NCI-H1694 (cell line): ENCODE results near the gene TMEM145.
A peak's percentile ranks its signal among the peaks of the same experiment; 100 is the strongest.

Source experiments
- DNase-seq: peaks from one replicate; lab custom pipeline; 2025; lab: John Stamatoyannopoulos, UW

The TMEM145 gene

GRCh38 chr19:42278452-42279154 is 34.5 kb upstream of the TMEM145 start:
- no peak for DNase-seq

DNA sequence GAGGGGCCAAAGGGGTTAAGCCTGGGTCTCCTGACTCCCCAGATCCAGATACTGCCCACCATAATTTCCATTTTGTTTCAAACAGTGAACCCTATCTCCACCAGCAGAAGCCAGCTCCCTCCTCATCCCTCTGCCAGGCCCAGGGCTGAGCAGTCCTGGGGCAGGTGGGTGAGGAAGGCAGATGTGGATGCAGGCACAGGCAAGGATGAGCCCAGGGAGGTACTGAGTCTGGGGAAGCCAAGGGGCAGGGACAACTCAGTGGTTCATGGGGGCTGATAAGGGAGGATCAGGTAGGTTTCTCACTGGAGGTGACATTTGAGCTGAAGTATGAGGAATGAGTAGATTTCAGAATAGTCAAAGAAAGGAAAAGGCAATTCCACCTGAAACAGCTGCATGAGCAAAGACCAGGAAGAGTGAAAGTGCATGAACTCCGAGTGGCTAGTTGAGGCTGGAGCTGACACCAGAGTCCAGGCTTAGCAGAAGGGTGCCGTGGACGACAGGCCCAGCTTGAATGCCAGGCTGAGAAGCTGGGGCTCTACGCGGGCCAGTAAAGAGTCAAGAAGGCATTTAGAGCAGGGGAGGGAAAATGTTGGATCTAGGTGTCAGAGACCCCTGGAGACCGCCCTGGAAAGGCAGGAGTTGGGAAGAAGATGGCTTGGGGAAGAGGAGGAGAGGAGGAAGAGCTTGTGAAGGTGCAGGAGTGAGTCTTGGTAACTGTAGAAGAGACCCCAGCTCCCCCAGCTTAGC is 33.8 kb upstream of the TMEM145 start:
- no peak for DNase-seq

DNA sequence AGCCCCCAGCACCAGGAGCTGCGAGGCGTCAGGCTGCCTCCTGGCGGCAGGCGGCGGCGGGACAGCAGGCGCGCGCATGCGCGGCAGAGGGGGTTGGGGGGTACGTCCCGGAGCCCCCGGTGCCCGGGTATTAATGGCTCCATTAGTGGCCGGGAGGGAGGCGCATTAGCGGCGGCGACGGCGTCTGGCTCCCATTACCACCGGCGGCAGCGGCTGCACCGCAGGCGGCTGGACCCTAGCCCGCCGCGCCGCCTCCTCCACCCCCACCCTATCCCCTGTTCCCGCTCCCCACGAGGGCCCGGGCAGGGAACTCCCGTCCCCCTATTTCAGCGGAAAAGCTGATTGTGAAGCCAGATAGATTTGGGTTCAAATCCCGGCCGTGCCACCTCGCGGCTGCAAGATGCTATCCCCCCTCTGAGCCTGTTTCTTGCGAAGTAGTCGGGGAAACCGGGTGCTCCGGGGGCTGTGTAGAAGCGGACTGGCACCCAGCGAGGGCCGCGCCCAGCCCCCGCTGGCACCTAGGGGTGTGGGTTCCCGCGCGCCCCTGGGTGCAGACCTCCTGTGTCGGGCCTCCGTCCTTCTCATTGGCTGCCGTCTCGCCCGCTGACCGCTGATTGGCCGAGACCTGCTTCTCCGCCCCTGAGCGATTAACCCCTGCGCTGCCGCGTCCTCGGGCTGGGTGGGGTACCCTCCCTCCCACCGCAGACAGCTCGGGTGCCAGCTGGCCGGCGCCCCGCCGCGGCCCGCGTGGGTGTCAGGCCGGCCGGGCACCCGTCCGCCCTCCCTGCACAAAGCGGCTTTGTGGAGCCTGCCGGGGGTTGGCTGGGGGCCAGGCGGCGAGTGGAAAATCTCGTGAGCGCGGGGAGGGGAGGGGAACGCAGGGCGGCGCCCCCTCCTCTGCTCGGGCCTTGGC is 33.0 kb upstream of the TMEM145 start:
- DNase-seq, result peak; percentile 89

DNA sequence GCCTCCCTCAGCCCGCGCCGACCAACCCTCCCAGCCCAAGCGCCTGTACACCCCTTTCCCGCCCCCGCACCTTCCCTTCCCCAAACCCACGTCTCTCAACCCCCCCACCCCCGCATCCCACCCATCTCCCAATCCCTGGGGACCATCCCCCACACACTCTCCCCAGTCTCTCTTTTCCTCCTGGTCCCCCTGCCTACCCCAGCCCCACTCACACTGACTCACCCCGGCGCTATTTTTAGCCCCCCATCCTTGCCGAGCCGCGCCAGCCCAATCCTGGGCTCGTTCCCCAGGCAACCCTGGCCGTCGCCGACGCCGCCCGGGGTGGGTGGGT is 32.3 kb upstream of the TMEM145 start:
- DNase-seq, result peak; percentile 75

GRCh38 chr19:42281146-42281826 is 31.8 kb upstream of the TMEM145 start:
- DNase-seq, result peak; percentile 71

DNA sequence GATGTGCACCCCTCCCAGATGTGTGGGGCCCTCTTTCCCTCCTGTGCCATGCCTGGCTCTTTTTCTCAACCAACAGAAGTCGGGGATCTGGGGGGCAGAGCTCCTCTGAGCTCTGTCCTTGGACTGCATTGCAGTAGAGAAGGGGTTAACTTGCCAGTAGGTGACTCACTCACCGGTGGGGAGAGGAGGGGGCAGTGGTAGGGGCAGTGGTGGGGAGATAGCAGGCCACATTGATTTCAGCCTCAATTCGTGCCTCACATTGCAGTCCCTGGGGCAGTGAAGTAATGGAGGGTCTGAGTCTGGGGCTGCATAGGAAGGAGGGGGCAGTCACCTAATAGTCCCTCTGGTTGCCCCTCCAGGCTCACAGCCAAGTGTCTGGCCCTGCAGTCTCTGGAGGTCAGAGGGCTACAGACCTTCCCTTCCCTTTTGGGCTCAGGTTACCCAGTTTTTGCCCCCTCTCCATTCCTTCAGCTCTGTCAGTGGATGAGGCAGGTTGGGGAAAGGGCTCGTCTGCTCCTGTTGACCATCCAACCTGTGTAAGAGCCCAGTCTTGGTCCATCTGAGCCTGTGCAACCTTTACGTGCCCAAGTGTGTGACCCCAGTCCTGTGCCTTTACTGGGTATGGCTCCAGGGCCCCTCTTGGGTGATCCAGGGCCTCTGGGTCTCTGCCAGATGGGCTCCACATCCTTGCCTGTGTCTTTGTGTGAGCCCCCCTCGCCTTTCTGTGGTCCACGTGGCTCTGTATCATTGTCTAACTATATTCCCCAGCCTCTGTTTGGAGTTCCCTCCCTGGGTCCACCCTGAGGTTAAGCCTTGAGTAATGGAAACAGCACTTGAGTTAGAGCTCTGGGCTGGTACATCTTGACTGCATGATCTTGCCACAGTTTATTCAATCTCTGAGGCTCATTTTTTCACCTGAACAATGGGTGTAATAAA is 31.0 kb upstream of the TMEM145 start:
- no peak for DNase-seq

- no peak for DNase-seq
Measured at GRCh38 chr19:42282819-42283187, 30.3 kb upstream of the TMEM145 start.

GRCh38 chr19:42283188-42284065 is 29.7 kb upstream of the TMEM145 start:
- peak; percentile 87 for DNase-seq

GRCh38 chr19:42284066-42284501 is 29.0 kb upstream of the TMEM145 start:
- peak; percentile 38 for DNase-seq

- no peak for DNase-seq
Measured at GRCh38 chr19:42284591-42285341, 28.3 kb upstream of the TMEM145 start.

DNA sequence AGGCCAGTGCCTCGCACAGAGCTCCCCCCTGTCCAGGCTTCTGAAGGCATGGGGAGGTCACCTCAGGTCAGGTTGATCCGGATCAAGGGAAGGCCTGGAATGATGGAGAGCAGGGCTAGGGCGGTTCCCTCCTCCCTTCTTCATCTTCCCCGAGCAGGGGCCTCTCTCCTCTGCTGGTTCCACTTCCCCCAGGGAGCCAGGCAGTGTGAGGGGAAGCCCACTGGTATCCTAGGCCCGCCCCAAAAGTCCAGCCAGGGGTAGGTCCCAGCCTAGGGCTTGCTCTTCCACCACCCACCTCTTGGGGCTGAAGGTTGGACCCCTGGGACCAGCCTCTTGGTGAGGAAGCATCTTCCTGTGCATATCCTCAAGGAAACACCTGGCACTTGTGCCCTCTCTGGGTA is 27.6 kb upstream of the TMEM145 start:
- DNase-seq, result no peak

DNA sequence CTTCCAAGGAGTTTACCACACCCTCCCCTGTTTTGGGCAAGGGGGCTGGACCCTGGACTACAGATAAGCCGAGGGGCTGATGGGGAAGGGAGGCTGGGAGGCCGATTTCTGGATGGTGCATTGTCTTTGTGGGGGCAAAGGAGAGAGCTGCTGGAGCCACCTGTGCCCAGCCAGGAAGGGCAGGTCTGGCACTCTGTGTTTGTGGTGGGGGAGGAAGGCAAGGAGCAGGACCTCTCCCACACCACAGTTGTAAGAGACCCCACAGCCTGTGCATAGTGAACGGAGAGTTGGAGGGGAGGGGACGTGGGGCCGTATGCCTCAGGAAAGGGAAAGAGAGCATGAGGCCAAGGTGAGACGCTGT is 27.1 kb upstream of the TMEM145 start:
- no peak for DNase-seq

GRCh38 chr19:42286349-42287016 is 26.6 kb upstream of the TMEM145 start:
- no peak for DNase-seq

GRCh38 chr19:42287017-42287826 is 25.9 kb upstream of the TMEM145 start:
- DNase-seq, result no peak

GRCh38 chr19:42287827-42288107 is 25.3 kb upstream of the TMEM145 start:
- no peak for DNase-seq

DNA sequence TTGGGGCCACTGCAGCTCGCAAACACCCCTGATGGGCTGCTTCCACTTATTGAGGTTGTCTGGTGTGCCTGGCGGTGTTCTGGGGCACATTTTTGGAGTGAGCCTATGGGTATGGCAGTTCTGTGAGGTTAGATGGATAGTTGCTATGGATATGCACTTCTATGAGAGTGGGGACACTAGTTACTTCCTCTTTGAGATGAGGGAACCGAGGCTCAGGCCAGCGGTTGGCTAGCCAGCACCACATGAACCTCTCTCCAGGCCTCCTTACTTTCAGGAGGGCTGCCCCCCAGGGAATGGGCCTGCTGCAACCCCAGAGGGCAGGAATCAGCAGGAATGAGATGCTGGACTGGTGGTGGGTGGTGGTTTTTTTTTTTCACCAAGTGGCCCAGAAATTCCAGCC is 24.7 kb upstream of the TMEM145 start:
- no peak for DNase-seq

GRCh38 chr19:42288881-42289555 is 24.1 kb upstream of the TMEM145 start:
- DNase-seq, result no peak
